PC-3 (cell line): ENCODE data around the gene MYL6. TPM values are rescaled to one million over a fixed set of nuclear protein-coding genes. Genes with fewer than 3 reads are reported as not detected.

Experiments used
- ATAC-seq: fragments of 200-7000 bp; cut with Tn5 transposase; 2 replicates; pipeline ENCODE4 v1.9.1; 2020; ENCODE audit warnings: mild to moderate bottlenecking, moderate library complexity
- BruUV-seq: library from RNA; stranded (reverse); fragments of 400-500 nt; replicated peaks from 2 replicates; lab custom pipeline; 2021; lab: Mats Ljungman, UMichigan
- CTCF ChIA-PET: fragments of 300-600 bp; sonication (Branson Sonifier 250); formaldehyde crosslinking; loops from one replicate; lab custom pipeline; 2022; ENCODE audit warnings: antibody characterized with exemption; lab: Charles Lee
- POLR2A ChIA-PET: fragments of 300-600 bp; sonication (Branson Sonifier 250); formaldehyde crosslinking; loops from one replicate; lab custom pipeline; 2022; ENCODE audit warnings: antibody characterized with exemption; ENCODE audit not compliant: unreplicated experiment; lab: Charles Lee
- DNase-seq: peaks from one replicate; pipeline ENCODE4 v3.0.0-alpha.2; 2015
- H2AFZ ChIP-seq: fragments of 300-600 bp; sonication (generic); 2 replicates; pipeline ENCODE4 v1.6.0; 2016; ENCODE audit warnings: antibody characterized with exemption, low read length
- H3F3A ChIP-seq: fragments of 300-600 bp; sonication (generic); one replicate; pipeline ENCODE4 v1.6.0; 2017; ENCODE audit warnings: antibody characterized with exemption, low read length, control low read depth, mild to moderate bottlenecking; ENCODE audit not compliant: unreplicated experiment
- H3K27ac ChIP-seq: fragments of 300-600 bp; sonication (generic); 2 replicates; pipeline ENCODE4 v1.5.1; 2016; ENCODE audit warnings: mild to moderate bottlenecking, low read length
- H3K27me3 ChIP-seq: fragments of 300-600 bp; sonication (generic); 2 replicates; pipeline ENCODE4 v1.6.1; 2016; ENCODE audit warnings: low read length, mixed read lengths
- H3K36me3 ChIP-seq: fragments of 300-600 bp; sonication (generic); 2 replicates; pipeline ENCODE4 v1.6.1; 2016; ENCODE audit warnings: low read depth, mixed run types, low read length, mixed read lengths
- H3K4me1 ChIP-seq: fragments of 300-600 bp; sonication (generic); 2 replicates; pipeline ENCODE4 v1.5.1; 2016; ENCODE audit warnings: low read length; ENCODE audit not compliant: insufficient read depth
- H3K4me2 ChIP-seq: fragments of 300-600 bp; sonication (generic); 2 replicates; pipeline ENCODE4 v1.6.0; 2016; ENCODE audit warnings: low read length
- H3K4me3 ChIP-seq: fragments of 300-600 bp; sonication (generic); 2 replicates; pipeline ENCODE4 v1.5.1; 2016; ENCODE audit warnings: mild to moderate bottlenecking, low read length, mixed read lengths
- H3K79me2 ChIP-seq: fragments of 300-600 bp; sonication (generic); 2 replicates; pipeline ENCODE4 v1.6.1; 2017; ENCODE audit warnings: low read length, mixed read lengths
- H3K9ac ChIP-seq: fragments of 300-600 bp; sonication (generic); 2 replicates; pipeline ENCODE4 v1.6.0; 2016; ENCODE audit warnings: mild to moderate bottlenecking, low read length
- H3K9me2 ChIP-seq: fragments of 300-600 bp; sonication (generic); replicated peaks from 2 replicates; pipeline ENCODE4 v1.6.1; 2016; ENCODE audit warnings: mixed run types, low read length, mixed read lengths
- H3K9me3 ChIP-seq: fragments of 300-600 bp; sonication (generic); 2 replicates; pipeline ENCODE4 v1.6.1; 2016; ENCODE audit warnings: low read length, mixed read lengths
- H4K20me1 ChIP-seq: fragments of 300-600 bp; sonication (generic); 2 replicates; pipeline ENCODE4 v1.6.1; 2016; ENCODE audit warnings: low read length, mixed read lengths
- EZH2 ChIP-seq: fragments of 300-600 bp; sonication (generic); IDR thresholded peaks from one replicate; pipeline ENCODE4 v1.6.1; 2017; ENCODE audit warnings: antibody characterized with exemption, mild to moderate bottlenecking, low read length; ENCODE audit not compliant: unreplicated experiment
- EZH2phosphoT487 ChIP-seq: fragments of 300-600 bp; sonication (generic); IDR thresholded peaks from 2 replicates; pipeline ENCODE4 v1.6.1; 2018; ENCODE audit warnings: mild to moderate bottlenecking, antibody characterized with exemption, low read length, borderline replicate concordance
- intact Hi-C: fragments of 100-400 bp; cut with micrococcal nuclease; formaldehyde crosslinking; loops from 2 replicates; pipeline ENCODE4 v1.9.0; 2023
- total RNA-seq: library from RNA; depleted of rRNA; stranded (reverse); fragments of >200 nt; gene quantifications from 2 replicates; pipeline ENCODE4 v1.2.3, GENCODE V29; 2014
- TF ChIP-seq, protein P1 (sequence below): fragments of 300-600 bp; sonication (generic); conservative IDR thresholded peaks from 2 replicates; pipeline ENCODE4 v1.5.1; 2017; ENCODE audit warnings: antibody characterized with exemption, low read depth, mild to moderate bottlenecking, low read length

The MYL6 gene
- total RNA-seq, 1 experiment from 2014 or later, result 1,385 TPM

DNA sequence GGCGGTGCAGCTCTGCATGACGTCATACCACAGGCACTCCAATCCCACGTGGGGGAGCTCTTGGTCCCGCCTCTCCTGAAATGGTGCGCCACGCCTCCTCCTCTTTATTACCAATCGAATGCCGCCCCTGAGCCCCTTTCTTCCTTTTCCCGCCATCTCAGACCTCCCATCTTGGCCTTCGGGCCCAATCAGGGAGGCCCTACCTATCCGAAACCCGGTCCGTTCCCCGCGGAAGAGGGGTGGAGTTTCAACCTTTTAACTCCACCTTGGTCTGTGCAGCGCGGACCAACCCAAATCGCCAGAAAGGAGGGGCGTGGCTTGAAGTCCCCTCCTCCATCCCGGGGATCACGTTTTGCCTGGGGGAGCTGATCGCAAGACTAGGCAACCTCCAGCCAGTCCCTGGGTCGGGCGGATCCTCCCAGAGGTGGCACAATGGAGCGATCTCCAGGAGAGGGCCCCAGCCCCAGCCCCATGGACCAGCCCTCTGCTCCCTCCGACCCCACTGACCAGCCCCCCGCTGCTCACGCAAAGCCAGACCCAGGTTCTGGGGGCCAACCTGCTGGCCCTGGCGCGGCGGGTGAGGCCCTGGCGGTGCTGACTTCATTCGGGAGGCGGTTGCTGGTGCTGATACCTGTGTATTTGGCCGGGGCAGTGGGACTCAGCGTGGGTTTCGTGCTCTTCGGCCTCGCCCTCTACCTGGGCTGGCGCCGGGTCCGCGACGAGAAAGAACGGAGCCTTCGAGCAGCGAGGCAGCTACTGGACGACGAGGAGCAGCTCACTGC is 30.1 kb upstream of the MYL6 start, which contains the start of gene ESYT1:
ESYT1 (plus strand) TSS at position 380 of the 782 bp plus-strand sequence; CDS start at position 433, 53 bp downstream.
- ATAC-seq, result peak; percentile 90
- intact Hi-C loops, result loop anchor here (2.0 kb wide), 1 partner anchor 61 kb away; the partner anchor contains the start of gene SMARCC2
- ChIA-PET POLR2A (interaction anchor here (0.6 to 1.4 kb wide), 8 partner anchors 10 to 231 kb away, joined by 3 to 17 read pairs (median 4); partner anchors contain the start of genes MYL6, PA2G4, RNF41 and SMARCC2), CTCF (interaction anchor here (0.5 to 1.8 kb wide), 7 partner anchors 9 to 132 kb away, joined by 3 to 17 read pairs (median 4); partner anchors contain the start of genes SMARCC2 and ZC3H10)
- DNase-seq, result peak; percentile 100
- H3K27ac ChIP-seq, result peak within 1 kb of the TSS; percentile 39; the same call in 1 of the 2 replicates
- H3K4me1 ChIP-seq, result peaks cover 33% of the 10 kb centered on the region
- H2AFZ ChIP-seq, result peak within 1 kb of the TSS; percentile 85
- H3K4me2 ChIP-seq, result peak within 1 kb of the TSS; percentile 100
- no peaks in the 10 kb centered on the region for H3K9me2 ChIP-seq
- TF ChIP-seq EZH2phosphoT487 (no peak), EZH2 (no peak)
- TF ChIP-seq, protein P1, sequence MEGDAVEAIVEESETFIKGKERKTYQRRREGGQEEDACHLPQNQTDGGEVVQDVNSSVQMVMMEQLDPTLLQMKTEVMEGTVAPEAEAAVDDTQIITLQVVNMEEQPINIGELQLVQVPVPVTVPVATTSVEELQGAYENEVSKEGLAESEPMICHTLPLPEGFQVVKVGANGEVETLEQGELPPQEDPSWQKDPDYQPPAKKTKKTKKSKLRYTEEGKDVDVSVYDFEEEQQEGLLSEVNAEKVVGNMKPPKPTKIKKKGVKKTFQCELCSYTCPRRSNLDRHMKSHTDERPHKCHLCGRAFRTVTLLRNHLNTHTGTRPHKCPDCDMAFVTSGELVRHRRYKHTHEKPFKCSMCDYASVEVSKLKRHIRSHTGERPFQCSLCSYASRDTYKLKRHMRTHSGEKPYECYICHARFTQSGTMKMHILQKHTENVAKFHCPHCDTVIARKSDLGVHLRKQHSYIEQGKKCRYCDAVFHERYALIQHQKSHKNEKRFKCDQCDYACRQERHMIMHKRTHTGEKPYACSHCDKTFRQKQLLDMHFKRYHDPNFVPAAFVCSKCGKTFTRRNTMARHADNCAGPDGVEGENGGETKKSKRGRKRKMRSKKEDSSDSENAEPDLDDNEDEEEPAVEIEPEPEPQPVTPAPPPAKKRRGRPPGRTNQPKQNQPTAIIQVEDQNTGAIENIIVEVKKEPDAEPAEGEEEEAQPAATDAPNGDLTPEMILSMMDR, result no peak
- H3K9ac ChIP-seq, result peak within 1 kb of the TSS; percentile 84
- no peaks in the 10 kb centered on the region for H3K9me3 ChIP-seq
- peaks cover 20% of the 10 kb centered on the region; the same call in 1 of the 2 replicates for H3K36me3 ChIP-seq
- BruUV-seq, result TSS peak; percentile 63
- peaks cover 25% of the 10 kb centered on the region for H3K79me2 ChIP-seq
- no peaks in the 10 kb centered on the region for H3F3A ChIP-seq
- H4K20me1 ChIP-seq, result no peaks in the 10 kb centered on the region
- no peaks in the 10 kb centered on the region for H3K27me3 ChIP-seq
- peak within 1 kb of the TSS; percentile 96 for H3K4me3 ChIP-seq

DNA sequence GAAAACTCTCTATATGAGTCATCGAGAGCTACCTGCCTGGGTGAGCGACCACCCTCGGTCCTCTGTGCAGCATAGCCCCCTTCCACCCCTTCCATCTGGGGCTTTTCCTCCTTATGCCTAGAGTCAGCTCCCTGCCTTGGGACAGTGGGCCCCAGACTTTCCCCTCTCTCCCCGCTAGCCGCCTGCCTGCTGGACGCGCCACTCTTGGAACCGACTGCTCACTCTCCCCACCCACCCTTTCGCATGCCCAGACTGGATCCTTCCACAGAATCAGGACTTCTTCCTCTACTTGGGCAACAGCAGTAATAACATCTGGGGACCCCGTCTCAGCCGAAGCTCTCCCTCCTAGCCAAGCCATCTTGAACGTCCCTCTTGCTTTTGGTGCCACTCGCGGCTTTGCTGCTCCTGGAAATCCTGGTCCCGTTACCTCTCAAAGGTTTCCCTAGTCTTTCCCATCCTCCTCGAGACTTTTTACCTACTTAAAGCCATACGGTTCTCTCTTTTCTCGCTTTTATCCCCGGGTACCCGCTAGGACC is 29.4 kb upstream of the MYL6 start:
- H3K27ac ChIP-seq, result no peak overlapping the region; the same call in 1 of the 2 replicates
- peak overlapping the region; percentile 100 for H3K4me2 ChIP-seq
- H3K9me3 ChIP-seq, result no peaks in the 10 kb centered on the region
- peak overlapping the region; percentile 96 for H3K4me3 ChIP-seq
- DNase-seq (no peak), ATAC-seq (peak; percentile 6)
- H3K9ac ChIP-seq, result peak overlapping the region; percentile 84
- H2AFZ ChIP-seq, result peak overlapping the region; percentile 85
- CTCF ChIA-PET, result interaction anchor here (1.7 to 1.8 kb wide), 2 partner anchors 10 to 60 kb away, joined by 11 to 17 read pairs; partner anchors contain the start of genes SMARCC2 and ZC3H10
- TF ChIP-seq EZH2 (no peak), EZH2phosphoT487 (no peak)
- TF ChIP-seq, protein P1, result no peak
- H3K27me3 ChIP-seq, result no peaks in the 10 kb centered on the region
- no TSS peak for BruUV-seq
- intact Hi-C loops, result no loop called here
- H3K9me2 ChIP-seq, result no peaks in the 10 kb centered on the region
- peaks cover 25% of the 10 kb centered on the region for H3K79me2 ChIP-seq
- H3K36me3 ChIP-seq, result peaks cover 26% of the 10 kb centered on the region
- POLR2A ChIA-PET, result interaction anchor here (0.6 to 1.4 kb wide), 5 partner anchors 30 to 93 kb away, joined by 4 to 17 read pairs (median 4); partner anchors contain the start of genes MYL6 and RNF41
- H3F3A ChIP-seq, result no peaks in the 10 kb centered on the region
- H4K20me1 ChIP-seq, result no peaks in the 10 kb centered on the region
- H3K4me1 ChIP-seq, result peaks cover 33% of the 10 kb centered on the region
